IPS-NIHi7 (cell line): Measurements from ENCODE around the gene ING3.

Experiments used
- DNase-seq: peaks from one replicate; pipeline ENCODE4 v3.0.0; 2012; ENCODE audit warnings: mixed read lengths; ENCODE audit errors: extremely low spot score

ING3 gene

GRCh38 chr7:120989257-120990220 lies 39.0 kb downstream of the ING3 start:
- DNase-seq, result no peak

- DNase-seq, result no peak
These were observed 40.0 kb downstream of the ING3 start for GRCh38 chr7:120990468-120991118.

GRCh38 chr7:120991161-120991560 lies 40.6 kb downstream of the ING3 start:
- DNase-seq, result no peak

GRCh38 chr7:120991581-120991980 lies 41.0 kb downstream of the ING3 start:
- no peak for DNase-seq

- DNase-seq, result no peak
These were observed 41.8 kb downstream of the ING3 start for GRCh38 chr7:120992272-120992964.

- no peak for DNase-seq
These were observed 42.5 kb downstream of the ING3 start for GRCh38 chr7:120992965-120993494.

- no peak for DNase-seq
These were observed 43.1 kb downstream of the ING3 start for GRCh38 chr7:120993553-120994191.

- DNase-seq, result no peak
These were observed 44.2 kb downstream of the ING3 start for GRCh38 chr7:120994512-120995410.

- DNase-seq, result no peak
These were observed 45.1 kb downstream of the ING3 start for GRCh38 chr7:120995654-120996053.

- DNase-seq, result no peak
These were observed 45.9 kb downstream of the ING3 start for GRCh38 chr7:120996333-120996987.

GRCh38 chr7:120996988-120997345 lies 46.4 kb downstream of the ING3 start:
- no peak for DNase-seq

GRCh38 chr7:120997882-120998474 lies 47.4 kb downstream of the ING3 start:
- DNase-seq, result no peak

GRCh38 chr7:120998520-120998919 lies 47.9 kb downstream of the ING3 start:
- DNase-seq, result no peak

- no peak for DNase-seq
These were observed 48.5 kb downstream of the ING3 start for GRCh38 chr7:120998996-120999565.

GRCh38 chr7:121000081-121000983 lies 49.8 kb downstream of the ING3 start:
- no peak for DNase-seq

- no peak for DNase-seq
These were observed 50.8 kb downstream of the ING3 start for GRCh38 chr7:121001234-121001906.

GRCh38 chr7:121002048-121002756 lies 51.6 kb downstream of the ING3 start:
- DNase-seq, result no peak
